MM.1S (cell line): Measurements from ENCODE around the gene AGBL1.

Experiments used
- DNase-seq: peaks from one replicate; pipeline ENCODE4 v3.0.0-alpha.2; 2015
- H2AFZ ChIP-seq: fragments of 300-600 bp; sonication (generic); 2 replicates; pipeline ENCODE4 v1.6.0; 2016; ENCODE audit warnings: antibody characterized with exemption, low read length
- H3F3A ChIP-seq: fragments of 300-600 bp; sonication (generic); 2 replicates; pipeline ENCODE4 v1.6.1; 2016; ENCODE audit warnings: mild to moderate bottlenecking, antibody characterized with exemption, low read length, moderate library complexity, mixed read lengths; ENCODE audit not compliant: insufficient read depth
- H3K27ac ChIP-seq: fragments of 300-600 bp; sonication (generic); 2 replicates; pipeline ENCODE4 v1.5.1; 2016; ENCODE audit warnings: mild to moderate bottlenecking, low read length
- H3K27me3 ChIP-seq: fragments of 300-600 bp; sonication (generic); replicated peaks from 2 replicates; pipeline ENCODE4 v1.6.0; 2016; ENCODE audit warnings: low read length; ENCODE audit not compliant: insufficient read depth
- H3K36me3 ChIP-seq: fragments of 300-600 bp; sonication (generic); replicated peaks from 2 replicates; pipeline ENCODE4 v1.6.1; 2016; ENCODE audit warnings: mild to moderate bottlenecking, low read length, mixed read lengths; ENCODE audit not compliant: insufficient read depth
- H3K4me1 ChIP-seq: fragments of 300-600 bp; sonication (generic); 2 replicates; pipeline ENCODE4 v1.6.1; 2016; ENCODE audit warnings: low read length, mixed read lengths
- H3K4me2 ChIP-seq: fragments of 300-600 bp; sonication (generic); 2 replicates; pipeline ENCODE4 v1.6.0; 2016; ENCODE audit warnings: low read depth, low read length
- H3K4me3 ChIP-seq: fragments of 300-600 bp; sonication (generic); 2 replicates; pipeline ENCODE4 v1.5.1; 2016; ENCODE audit warnings: low read length, mixed read lengths
- H3K79me2 ChIP-seq: fragments of 300-600 bp; sonication (generic); 2 replicates; pipeline ENCODE4 v1.6.1; 2016; ENCODE audit warnings: mixed run types, low read length, mixed read lengths
- H3K9ac ChIP-seq: fragments of 300-600 bp; sonication (generic); 2 replicates; pipeline ENCODE4 v1.6.1; 2016; ENCODE audit warnings: low read length, mixed read lengths
- H3K9me2 ChIP-seq: fragments of 300-600 bp; sonication (generic); replicated peaks from 2 replicates; pipeline ENCODE4 v1.6.1; 2016; ENCODE audit warnings: mild to moderate bottlenecking, low read length, mixed read lengths; ENCODE audit not compliant: insufficient read depth
- H3K9me3 ChIP-seq: fragments of 300-600 bp; sonication (generic); replicated peaks from 2 replicates; pipeline ENCODE4 v1.6.1; 2016; ENCODE audit warnings: mild to moderate bottlenecking, low read length, mixed read lengths; ENCODE audit not compliant: insufficient read depth
- H4K20me1 ChIP-seq: fragments of 300-600 bp; sonication (generic); 2 replicates; pipeline ENCODE4 v1.6.1; 2016; ENCODE audit warnings: mild to moderate bottlenecking, low read length, moderate library complexity, mixed read lengths; ENCODE audit not compliant: insufficient read depth
- EZH2 ChIP-seq: fragments of 300-600 bp; sonication (generic); optimal IDR thresholded peaks from 2 replicates; pipeline ENCODE3; 2017; ENCODE audit warnings: low read depth, mild to moderate bottlenecking, antibody characterized with exemption, low read length, mixed read lengths
- EZH2phosphoT487 ChIP-seq: fragments of 300-600 bp; sonication (generic); IDR thresholded peaks from 2 replicates; pipeline ENCODE4 v1.6.1; 2018; ENCODE audit warnings: antibody characterized with exemption, low read length
- TF ChIP-seq, protein P1 (sequence below): fragments of 300-600 bp; sonication (generic); IDR thresholded peaks from 2 replicates; pipeline ENCODE4 v1.5.1; 2016; ENCODE audit warnings: antibody characterized with exemption, low read length, mixed read lengths

Gene AGBL1

DNA sequence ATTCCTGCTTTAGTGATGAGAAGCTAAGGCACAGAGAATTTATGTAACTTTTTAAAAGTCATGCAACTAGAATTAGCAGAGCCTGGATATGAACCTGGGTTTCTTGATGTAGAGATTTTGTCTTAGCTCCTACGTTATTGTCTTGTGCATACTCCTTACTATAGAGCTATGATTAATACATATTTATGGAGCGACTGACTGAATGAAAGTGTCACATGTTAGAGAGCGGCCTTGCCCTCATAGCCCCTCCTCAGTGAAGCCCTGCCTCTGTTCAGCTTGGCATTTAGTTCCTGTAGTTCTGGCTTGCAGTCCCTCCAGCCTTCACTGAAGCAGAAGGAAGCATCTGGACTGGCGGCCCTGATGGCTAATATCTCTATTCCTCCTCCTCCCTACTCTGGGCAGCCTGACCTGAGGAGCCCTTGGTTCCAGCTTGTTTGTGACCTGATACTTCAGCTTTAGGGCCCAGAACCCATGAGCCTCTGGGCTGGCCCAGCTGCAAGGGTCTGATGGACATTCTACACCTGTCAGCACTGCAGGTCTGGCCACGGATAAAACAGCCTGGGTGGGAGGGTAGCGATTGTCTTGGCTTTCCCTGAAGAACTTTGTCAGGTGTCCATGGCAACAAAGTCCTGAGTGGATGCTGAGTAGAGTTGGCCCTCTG, 13.4 kb upstream of the AGBL1 start:
- Histone ChIP-seq H3K9ac (no peak overlapping the region), H4K20me1 (no peaks in the 10 kb centered on the region), H3K4me3 (no peak overlapping the region), H3K27ac (no peak overlapping the region), H3K9me3 (no peaks in the 10 kb centered on the region), H3K9me2 (no peaks in the 10 kb centered on the region), H3K27me3 (no peaks in the 10 kb centered on the region), H3K4me1 (no peaks in the 10 kb centered on the region), H3F3A (no peaks in the 10 kb centered on the region), H2AFZ (no peak overlapping the region), H3K79me2 (no peaks in the 10 kb centered on the region), H3K4me2 (no peak overlapping the region), H3K36me3 (no peaks in the 10 kb centered on the region)
- DNase-seq: no peak
- no peak for TF ChIP-seq EZH2phosphoT487
- TF ChIP-seq, protein P1, sequence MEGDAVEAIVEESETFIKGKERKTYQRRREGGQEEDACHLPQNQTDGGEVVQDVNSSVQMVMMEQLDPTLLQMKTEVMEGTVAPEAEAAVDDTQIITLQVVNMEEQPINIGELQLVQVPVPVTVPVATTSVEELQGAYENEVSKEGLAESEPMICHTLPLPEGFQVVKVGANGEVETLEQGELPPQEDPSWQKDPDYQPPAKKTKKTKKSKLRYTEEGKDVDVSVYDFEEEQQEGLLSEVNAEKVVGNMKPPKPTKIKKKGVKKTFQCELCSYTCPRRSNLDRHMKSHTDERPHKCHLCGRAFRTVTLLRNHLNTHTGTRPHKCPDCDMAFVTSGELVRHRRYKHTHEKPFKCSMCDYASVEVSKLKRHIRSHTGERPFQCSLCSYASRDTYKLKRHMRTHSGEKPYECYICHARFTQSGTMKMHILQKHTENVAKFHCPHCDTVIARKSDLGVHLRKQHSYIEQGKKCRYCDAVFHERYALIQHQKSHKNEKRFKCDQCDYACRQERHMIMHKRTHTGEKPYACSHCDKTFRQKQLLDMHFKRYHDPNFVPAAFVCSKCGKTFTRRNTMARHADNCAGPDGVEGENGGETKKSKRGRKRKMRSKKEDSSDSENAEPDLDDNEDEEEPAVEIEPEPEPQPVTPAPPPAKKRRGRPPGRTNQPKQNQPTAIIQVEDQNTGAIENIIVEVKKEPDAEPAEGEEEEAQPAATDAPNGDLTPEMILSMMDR: no peak
- TF ChIP-seq EZH2: no peak

DNA sequence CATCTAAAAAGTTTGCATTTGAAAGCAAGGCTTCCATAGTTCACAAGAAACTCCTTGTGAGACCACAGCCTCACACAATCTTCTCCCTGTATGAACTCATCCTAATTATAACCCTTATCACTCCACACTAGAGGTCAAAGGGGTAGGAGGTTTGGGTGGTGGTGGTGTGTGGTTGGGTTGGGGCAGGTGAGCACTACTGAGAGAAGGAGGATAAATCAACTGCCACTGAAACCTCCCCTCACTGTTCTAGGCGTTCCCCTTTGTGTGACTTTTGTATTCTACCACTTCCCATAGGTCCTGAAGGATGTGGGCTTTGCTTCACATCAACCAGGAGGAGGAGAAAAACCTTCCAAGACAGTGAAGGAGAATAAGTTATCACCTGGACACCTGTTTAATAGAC, 6.4 kb upstream of the AGBL1 start:
- no peaks in the 10 kb centered on the region for H3K9me3 ChIP-seq
- H3K36me3 ChIP-seq: no peaks in the 10 kb centered on the region
- no peaks in the 10 kb centered on the region for H3K9me2 ChIP-seq
- DNase-seq: no peak
- TF ChIP-seq EZH2 (no peak), EZH2phosphoT487 (no peak)
- TF ChIP-seq, protein P1: no peak
- H3K4me3 ChIP-seq: no peak overlapping the region
- H2AFZ ChIP-seq: no peak overlapping the region
- no peaks in the 10 kb centered on the region for H3K27me3 ChIP-seq
- H3K4me2 ChIP-seq: no peak overlapping the region
- H3K4me1 ChIP-seq: no peaks in the 10 kb centered on the region
- H3K79me2 ChIP-seq: no peaks in the 10 kb centered on the region
- H4K20me1 ChIP-seq: no peaks in the 10 kb centered on the region
- no peak overlapping the region for H3K9ac ChIP-seq
- no peak overlapping the region for H3K27ac ChIP-seq
- H3F3A ChIP-seq: no peaks in the 10 kb centered on the region

DNA sequence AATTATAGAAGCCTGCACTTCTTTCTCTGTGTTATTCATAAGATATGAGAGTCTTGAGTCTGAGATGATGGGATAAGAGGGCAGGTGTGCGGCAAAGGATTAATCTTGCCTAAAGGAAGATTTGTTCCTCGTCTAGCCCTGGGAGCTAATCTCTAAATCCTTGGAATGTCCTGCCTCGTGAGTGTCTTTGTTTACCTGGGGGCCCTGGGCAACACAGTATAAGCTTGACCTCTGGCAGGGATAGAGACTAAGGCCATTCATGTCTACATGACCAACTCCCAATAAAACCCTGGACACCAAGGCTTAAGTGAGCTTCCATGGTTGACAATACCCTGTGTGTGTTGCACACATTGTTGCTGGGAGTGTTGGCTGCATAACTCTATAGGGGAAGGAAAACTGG, 3.2 kb upstream of the AGBL1 start:
- no peak for DNase-seq
- Histone ChIP-seq H3K4me3 (no peak overlapping the region), H3K27me3 (no peaks in the 10 kb centered on the region), H3F3A (no peaks in the 10 kb centered on the region), H3K4me1 (no peaks in the 10 kb centered on the region), H3K9me3 (no peaks in the 10 kb centered on the region), H4K20me1 (no peaks in the 10 kb centered on the region), H3K79me2 (no peaks in the 10 kb centered on the region), H3K36me3 (no peaks in the 10 kb centered on the region), H3K4me2 (no peak overlapping the region), H3K9ac (no peak overlapping the region), H3K27ac (no peak overlapping the region), H3K9me2 (no peaks in the 10 kb centered on the region), H2AFZ (no peak overlapping the region)
- TF ChIP-seq EZH2: no peak
- TF ChIP-seq, protein P1: no peak
